Measurements from ENCODE around the gene DHCR7.

DHCR7 gene

GRCh38 chr11:71422318-71422717 lies 25.9 kb downstream of the DHCR7 start:
- in situ Hi-C loops (cut with HindIII; ENCODE audit: low sequenced_read_pairs), result loop anchor here (10.0 kb wide), 1 partner anchor 168 kb away; the partner anchor contains the start of gene SHANK2

DNA sequence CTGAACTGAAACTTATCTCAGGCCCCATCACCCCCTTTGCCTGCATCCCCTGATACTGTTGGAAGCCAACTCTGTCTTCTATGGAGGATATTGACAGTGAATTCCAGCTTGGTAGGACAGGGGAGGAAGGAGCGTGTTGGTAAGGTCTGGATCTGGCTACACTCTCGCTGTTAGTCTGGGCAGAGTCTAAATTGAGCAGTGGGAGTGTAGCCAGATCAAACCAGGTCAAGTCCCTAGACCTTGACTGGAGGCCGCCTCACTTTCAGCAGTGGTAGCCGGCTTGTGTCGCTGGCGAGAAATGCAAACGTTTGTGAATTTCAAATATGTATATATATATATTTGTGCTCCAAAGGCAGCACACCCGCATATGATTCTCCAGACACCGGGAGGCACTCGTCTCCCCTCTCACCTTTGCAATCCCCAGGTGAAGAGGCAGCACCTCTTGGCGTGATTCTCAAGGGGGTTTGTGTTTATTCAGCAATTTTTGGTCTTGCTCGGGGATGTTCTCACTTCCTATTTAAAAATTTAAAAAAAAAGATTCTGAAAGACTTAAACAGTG lies 26.7 kb downstream of the DHCR7 start:
- in situ Hi-C loops (cut with HindIII; ENCODE audit: low sequenced_read_pairs), result loop anchor here (10.0 kb wide), 1 partner anchor 167 kb away; the partner anchor contains the start of gene SHANK2

GRCh38 chr11:71420455-71421241 lies 27.5 kb downstream of the DHCR7 start:
- in situ Hi-C loops (cut with HindIII; ENCODE audit: low sequenced_read_pairs), result loop anchor here (10.0 kb wide), 1 partner anchor 166 kb away; the partner anchor contains the start of gene SHANK2

DNA sequence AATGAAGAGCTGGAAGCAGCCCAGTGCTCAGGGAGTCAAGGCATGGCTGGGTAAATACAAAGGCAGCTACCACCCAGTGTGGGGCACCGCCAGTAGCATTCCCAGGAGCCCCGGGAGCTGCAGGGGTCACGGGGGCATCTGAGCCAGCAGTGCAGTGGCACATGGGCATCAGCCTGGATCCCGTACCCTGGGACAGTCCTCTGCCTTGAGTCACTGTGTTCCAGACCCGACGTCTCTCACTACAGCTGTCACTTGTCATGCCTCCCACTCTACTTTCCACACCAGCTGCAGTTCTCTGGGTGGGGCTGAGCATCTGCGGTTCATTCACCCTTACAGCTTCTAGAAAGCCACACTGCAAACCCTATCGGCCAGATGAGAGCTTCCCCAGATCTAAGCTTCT lies 29.6 kb downstream of the DHCR7 start:
- in situ Hi-C loops (cut with HindIII; ENCODE audit: low sequenced_read_pairs), result no loop called here

- in situ Hi-C loops (cut with HindIII; ENCODE audit: low sequenced_read_pairs), result no loop called here
Observed at GRCh38 chr11:71414645-71415044, 33.5 kb downstream of the DHCR7 start.

- in situ Hi-C loops (cut with HindIII; ENCODE audit: low sequenced_read_pairs), result no loop called here
Observed at GRCh38 chr11:71410363-71410966, 37.7 kb downstream of the DHCR7 start.

- in situ Hi-C loops (cut with HindIII; ENCODE audit: low sequenced_read_pairs), result no loop called here
Observed at GRCh38 chr11:71408826-71409225, 39.4 kb downstream of the DHCR7 start.

DNA sequence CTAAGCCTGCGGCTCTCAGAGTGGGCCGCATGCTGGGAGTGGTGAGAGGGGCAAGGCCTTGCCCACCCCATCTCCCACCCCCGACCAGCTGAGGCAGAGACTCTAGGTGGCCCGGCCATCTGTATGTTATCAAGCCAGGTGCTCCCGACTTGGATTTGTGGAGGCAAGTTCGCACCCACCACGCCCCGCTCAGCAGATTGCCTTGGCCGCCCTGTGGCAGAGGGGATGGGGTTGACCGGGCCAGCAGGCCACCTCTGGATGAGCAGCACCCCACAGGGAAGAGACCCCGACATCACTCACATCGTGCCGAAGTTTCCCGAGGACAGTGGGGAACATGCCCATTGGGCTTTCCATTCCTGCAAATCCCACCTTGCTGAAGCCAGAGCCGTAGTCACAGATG lies 40.8 kb downstream of the DHCR7 start:
- in situ Hi-C loops (cut with HindIII; ENCODE audit: low sequenced_read_pairs), result no loop called here

DNA sequence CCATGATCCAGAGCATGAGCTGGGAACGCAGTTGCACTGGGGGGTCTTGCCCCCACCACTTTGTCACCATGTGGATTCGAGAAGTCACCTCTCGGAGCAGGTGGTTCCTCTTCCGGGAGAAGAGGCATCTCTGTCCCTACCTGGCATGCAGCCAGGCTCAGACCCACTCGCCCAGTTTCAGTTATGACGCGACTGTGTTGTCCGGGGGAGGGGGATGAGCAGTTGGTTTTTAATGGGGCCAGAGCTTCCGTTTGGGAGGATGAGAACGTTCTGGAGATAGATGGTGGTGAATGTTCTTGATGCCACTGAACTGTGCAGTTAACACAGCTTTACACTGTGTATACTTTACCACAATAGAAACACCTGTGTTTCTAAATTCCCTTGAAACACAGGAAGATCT lies 41.5 kb downstream of the DHCR7 start:
- in situ Hi-C loops (cut with HindIII; ENCODE audit: low sequenced_read_pairs), result no loop called here

- in situ Hi-C loops (cut with HindIII; ENCODE audit: low sequenced_read_pairs), result no loop called here
Observed at GRCh38 chr11:71404209-71404608, 44.0 kb downstream of the DHCR7 start.

DNA sequence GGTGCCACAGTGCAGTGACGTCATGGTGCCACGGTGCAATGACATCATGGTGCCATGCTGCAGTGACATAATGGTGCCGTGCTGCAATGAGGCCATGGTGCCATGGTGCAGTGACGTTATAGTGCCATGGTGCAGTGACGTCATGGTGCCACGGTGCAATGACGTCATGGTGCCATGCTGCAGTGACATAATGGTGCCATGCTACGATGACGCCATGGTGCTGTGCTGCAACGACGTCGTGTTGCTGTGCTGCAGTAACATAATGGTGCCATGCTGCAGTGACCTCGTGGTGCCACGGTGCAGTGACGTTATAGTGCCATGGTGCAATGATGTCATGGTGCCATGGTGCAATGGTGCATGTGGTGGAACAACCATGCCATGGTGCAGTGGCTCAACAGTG lies 45.3 kb downstream of the DHCR7 start:
- in situ Hi-C loops (cut with HindIII; ENCODE audit: low sequenced_read_pairs), result no loop called here

- in situ Hi-C loops (cut with HindIII; ENCODE audit: low sequenced_read_pairs), result no loop called here
Observed at GRCh38 chr11:71400216-71400615, 48.0 kb downstream of the DHCR7 start.

DNA sequence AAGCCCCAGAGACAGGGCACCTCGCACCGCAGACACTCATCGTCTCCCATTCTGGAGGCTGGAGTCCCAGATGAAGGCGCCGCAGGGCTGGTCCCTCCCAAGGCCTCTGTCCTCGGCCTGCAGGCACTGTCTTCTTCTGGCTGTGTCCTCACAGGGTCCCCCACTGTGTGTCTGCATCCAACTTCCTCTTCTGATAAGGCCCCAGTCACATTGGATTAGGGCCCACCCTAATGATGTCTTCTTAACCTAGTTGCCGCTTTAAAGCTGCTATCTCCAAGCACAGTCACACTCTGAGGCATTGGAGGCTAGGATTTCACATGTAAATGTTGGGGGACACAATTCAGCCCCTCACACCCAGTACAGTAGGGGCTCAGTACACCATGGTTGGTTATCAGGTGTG lies 48.9 kb downstream of the DHCR7 start:
- in situ Hi-C loops (cut with HindIII; ENCODE audit: low sequenced_read_pairs), result no loop called here

GRCh38 chr11:71397961-71398360 lies 50.2 kb downstream of the DHCR7 start:
- in situ Hi-C loops (cut with HindIII; ENCODE audit: low sequenced_read_pairs), result no loop called here

DNA sequence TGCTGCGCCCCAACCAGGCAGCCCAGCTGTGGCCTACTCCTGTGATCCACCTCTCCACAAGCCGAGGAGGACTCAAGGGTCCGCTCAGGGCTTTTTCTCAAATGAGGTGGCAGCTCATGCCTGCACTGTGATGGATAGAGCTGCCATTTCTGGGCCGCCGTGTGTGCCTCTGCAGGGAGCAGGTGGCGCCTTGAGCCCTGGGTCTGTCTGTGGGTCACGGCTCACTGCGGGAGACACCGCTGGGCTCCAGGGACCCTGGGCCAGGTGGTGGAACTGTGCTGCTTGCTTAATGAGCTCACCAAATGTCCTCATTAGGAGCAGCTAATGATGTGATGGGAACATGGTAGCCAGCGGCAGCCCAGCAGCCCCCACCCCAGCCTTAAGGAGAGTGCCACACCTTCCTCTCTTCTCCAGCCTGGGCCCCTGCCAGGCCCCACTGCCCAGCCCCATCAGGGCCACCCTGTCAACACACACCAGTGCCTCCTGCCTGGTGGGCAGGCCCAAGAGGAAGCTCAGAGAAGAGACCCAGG lies 50.8 kb downstream of the DHCR7 start:
- in situ Hi-C loops (cut with HindIII; ENCODE audit: low sequenced_read_pairs), result no loop called here

- in situ Hi-C loops (cut with HindIII; ENCODE audit: low sequenced_read_pairs), result no loop called here
Observed at GRCh38 chr11:71396548-71397123, 51.6 kb downstream of the DHCR7 start.

DNA sequence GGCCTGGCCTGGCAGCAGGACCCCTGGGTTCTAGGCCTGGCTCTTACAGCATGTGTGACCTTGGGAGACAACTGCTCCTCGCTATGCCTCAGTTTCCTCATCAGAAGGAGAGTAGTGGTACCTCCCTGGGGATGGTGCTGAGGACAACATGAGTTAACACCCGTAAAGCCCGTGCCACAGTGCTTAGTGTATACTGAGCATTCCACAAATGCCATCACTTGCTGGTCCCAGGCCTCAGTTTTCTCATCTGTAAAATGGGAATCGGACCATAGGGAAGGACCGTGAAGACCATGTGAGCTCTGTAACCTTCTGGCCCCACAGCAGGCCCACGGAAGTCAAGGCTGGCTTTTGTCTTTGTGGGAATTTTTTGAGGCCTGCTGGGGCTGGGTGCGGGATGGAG lies 52.4 kb downstream of the DHCR7 start:
- in situ Hi-C loops (cut with HindIII; ENCODE audit: low sequenced_read_pairs), result no loop called here

- in situ Hi-C loops (cut with HindIII; ENCODE audit: low sequenced_read_pairs), result no loop called here
Observed at GRCh38 chr11:71395263-71395560, 53.0 kb downstream of the DHCR7 start.

GRCh38 chr11:71393283-71393682 lies 54.9 kb downstream of the DHCR7 start:
- in situ Hi-C loops (cut with HindIII; ENCODE audit: low sequenced_read_pairs), result no loop called here

- in situ Hi-C loops (cut with HindIII; ENCODE audit: low sequenced_read_pairs), result no loop called here
Observed at GRCh38 chr11:71391796-71392195, 56.4 kb downstream of the DHCR7 start.

GRCh38 chr11:71391352-71391751 lies 56.8 kb downstream of the DHCR7 start:
- in situ Hi-C loops (cut with HindIII; ENCODE audit: low sequenced_read_pairs), result no loop called here

Measured in DLD1 (cell line).